NCI-H2107 treated with DMSO at 0.1 percent for 48 hours (cell line): Measurements from ENCODE around the gene ACP7.
A peak's percentile ranks its signal among the peaks of the same experiment; 100 is the strongest.
"Not testable (repeated sequence)": the region's sequence is repeated elsewhere in the genome, so short reads cannot be mapped to it uniquely, and the experiment has no call there.

Source experiments
- DNase-seq: peaks from one replicate; lab custom pipeline; 2025; ENCODE audit not compliant: unreplicated experiment; lab: John Stamatoyannopoulos, UW

ACP7 gene

GRCh38 chr19:39106194-39106593, 22.0 kb downstream of the ACP7 start:
- DNase-seq, result no peak

DNA sequence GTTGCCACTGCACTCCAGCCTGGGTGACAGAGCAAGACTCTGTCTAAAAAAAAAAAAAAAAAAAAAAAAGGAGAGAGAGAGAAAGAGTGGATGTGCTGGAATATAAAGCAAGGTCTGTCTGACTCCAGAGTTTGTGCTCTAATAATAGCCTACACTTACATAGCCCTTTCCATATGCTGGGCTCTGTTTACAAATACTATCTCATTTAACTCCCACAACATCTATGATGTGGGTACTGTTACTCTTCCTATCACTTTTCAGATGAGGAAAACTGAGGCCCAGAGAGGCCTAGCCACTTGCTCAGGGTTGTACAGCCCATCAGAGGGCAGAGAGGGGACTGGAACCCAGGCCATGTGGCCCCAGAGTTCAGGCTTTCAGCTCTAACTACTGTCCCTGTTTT, 25.5 kb downstream of the ACP7 start:
- no peak for DNase-seq

DNA sequence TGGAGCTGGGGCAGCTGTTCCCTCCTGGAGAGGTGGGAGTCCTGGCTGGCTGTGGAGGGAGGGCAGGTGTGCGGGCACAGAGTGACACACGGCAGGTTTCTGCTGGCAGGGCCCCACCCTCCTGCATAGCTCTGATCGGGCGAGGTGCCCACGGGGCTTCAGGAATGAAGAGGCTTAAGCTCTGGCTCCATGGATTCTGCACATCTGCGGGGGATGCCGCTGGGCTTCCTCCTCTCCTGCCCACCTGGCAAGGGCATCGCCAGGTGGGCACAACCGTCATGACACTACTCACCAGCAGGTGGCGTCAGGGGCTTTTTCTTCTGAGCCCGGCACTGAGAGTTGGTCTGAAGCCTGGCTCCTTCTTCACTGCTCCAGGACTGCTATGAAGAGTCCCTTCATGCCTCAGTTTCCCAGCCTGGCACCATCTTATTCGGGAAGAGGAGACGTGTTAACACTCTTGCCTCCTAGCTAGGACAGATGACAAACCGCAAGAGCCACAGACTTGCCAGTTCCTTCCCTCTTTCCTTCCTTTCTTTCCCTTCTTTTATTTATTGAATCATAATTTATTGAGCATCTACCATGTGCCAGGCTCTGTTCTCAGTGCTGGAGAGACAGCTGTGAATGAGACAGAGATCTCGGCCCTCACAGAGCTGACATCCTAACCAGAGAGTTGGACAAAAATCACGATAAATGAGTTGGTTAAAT, 26.2 kb downstream of the ACP7 start:
- peak; percentile 33 for DNase-seq

DNA sequence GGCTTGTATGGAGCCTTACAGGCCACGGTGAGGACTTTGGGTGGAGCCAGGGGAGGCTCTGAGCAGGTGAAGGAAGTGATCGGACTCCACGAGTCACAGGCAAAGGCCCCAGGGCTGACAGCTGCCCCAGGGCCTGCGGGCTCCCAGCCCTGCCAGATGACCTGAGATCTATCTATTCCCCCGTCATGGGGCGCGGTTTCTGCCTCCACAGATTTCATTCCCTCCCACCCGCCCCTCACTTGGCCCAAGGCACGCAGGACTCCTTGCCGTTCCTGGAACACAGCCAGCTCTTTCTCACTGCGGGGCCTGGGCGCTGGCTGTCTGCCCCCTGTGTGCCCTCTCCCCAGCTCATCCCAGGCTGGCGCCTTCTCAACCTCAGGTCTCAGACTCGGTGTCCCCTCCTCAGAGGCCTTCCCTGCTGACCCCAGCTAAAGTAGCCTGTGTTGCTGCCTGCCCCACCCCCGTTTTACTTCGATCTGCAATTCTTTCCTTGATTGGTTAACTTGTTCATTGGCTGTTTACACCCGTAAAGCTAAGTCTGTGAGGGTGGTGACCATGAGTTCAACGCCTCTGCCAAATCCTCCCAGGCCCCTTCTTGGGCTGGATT, 27.5 kb downstream of the ACP7 start:
- no peak for DNase-seq

DNA sequence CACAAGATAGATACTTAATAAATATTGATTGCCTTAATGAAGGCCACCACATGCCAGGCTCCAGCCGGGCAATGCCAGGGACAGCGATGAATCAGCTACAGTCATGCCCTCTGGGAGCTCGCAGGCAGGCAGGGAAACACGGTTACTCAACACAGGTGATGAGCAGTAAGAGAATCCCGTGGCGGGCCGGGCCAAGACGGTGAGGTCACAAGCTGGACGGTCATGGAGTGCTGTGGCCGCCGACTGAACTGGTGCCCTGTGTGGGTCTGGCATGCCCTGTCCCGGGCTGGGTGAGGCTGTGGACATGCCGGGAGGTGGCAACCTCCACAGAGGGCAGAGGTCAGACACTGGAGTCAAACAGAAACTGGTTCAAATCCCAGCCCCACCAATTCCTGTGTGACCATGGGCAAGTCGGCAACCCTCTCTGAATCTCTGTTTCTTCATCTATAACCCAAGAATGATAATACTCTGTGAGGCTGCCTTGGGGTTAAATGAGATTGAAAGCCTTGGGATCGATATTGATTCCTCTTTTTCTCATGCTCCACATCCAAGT, 28.2 kb downstream of the ACP7 start:
- no peak for DNase-seq

DNA sequence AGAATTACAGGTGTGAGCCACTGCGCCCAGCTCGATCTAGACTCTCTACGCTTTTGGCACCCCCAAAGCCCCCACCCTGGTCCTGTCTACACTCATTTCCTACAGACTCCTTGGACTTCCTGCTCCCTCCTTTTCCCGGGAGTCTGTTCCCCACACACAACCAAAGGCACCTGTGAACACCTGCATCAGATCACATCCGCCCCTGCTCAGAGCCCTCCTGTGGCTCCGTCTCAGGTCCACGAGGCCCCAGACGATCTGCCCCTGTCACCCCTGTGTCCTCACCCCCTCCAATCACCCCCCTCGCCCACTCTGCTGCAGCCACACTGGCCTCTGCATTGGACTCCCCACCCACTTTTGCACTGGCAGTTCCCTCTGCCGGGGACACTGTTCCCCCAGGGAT, 29.0 kb downstream of the ACP7 start:
- no peak for DNase-seq

GRCh38 chr19:39115105-39115847, 31.1 kb downstream of the ACP7 start:
- DNase-seq, result no peak

GRCh38 chr19:39117023-39117422, 32.9 kb downstream of the ACP7 start:
- not testable (repeated sequence) for DNase-seq

GRCh38 chr19:39119830-39120229, 35.7 kb downstream of the ACP7 start:
- no peak for DNase-seq

- DNase-seq, result no peak
These were observed 39.0 kb downstream of the ACP7 start for GRCh38 chr19:39122934-39123731.

DNA sequence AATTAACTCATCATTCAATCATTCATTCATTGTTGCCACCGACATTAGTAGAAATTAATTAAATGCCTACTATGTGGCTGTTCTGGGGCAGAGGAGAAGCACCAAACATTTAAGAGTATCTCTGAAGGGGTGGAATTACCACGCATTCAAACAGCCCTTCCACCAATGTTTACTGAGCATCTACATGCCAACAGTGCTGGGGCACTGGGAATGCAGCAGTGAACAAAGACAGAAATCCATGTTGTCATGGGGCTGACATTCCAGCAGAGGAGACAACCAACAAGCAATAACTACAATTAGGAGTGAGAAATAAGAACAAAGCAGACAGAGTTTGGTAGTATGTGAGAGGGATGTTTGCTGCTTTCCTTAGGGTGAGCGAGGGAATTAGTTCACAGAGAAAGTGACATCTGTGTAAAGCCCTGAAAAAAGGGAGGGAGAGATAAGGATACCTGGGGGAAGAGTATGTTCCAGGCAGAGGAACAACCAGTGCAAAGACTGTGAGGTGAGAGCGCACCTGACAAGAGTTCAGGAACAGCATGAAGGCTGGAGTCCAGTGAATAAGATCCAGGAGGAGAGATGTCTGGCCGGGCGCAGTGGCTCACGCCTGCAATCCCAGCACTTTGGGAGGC, 40.1 kb downstream of the ACP7 start:
- no peak for DNase-seq

DNA sequence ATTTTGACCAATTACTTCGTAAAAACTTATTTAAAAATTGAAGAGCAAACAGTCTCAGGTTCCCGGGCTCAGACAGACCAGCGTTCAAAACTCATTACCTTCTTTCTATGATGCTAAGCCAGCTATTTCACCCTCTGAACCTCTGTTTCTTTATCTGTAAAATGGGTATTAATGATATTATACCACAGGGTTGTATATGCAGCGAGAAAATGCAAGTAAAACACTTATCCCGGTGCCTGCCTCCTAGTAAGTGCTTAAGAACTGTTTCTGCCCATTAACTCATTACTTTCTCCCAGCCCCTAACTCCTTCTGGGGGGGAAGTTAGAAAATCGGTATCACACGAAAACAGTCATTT, 41.0 kb downstream of the ACP7 start:
- DNase-seq, result no peak

DNA sequence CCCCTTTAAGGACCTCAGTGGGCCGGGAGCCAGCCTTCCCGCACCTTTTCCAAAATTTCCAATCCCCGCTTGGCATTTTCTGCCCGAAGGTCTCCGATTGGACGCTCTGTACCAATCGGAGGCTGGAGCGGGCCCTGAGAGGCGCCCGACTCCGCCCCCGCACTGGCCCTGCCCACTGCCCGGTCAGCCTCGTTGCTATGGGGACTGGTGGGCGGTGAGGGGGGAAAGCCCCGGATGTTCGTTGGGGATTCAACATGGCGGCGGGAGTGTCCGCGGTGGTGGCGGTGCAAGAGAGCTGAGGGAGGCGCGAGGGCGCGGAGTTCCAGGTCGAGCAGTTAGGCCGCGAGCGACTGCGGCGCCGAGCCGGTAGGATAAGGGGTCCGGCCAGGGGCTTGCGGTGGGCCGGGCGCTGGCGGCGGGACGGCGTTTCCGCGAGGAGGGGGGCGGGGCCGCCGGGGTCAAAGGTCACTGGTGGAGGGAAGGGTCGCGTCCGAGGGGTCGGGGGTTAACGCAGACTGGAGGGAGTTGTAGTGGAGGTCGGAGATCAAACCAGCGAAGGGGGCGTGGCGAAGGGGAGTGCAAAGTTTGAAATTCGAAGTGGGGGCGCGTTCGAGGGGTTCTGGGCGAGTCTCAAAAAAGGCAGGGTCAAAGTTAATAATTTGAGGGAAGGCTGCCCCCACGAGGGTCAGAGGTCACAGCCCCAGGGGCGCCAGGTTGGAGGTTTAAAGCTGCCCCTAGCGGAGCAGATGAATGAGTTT, 41.6 kb downstream of the ACP7 start, which contains the start of gene PAK4:
PAK4 (plus strand) TSS at position 233 of the 758 bp plus-strand sequence. CDS start 43,768 bp downstream, outside the sequence.
- DNase-seq, result peak; percentile 93

DNA sequence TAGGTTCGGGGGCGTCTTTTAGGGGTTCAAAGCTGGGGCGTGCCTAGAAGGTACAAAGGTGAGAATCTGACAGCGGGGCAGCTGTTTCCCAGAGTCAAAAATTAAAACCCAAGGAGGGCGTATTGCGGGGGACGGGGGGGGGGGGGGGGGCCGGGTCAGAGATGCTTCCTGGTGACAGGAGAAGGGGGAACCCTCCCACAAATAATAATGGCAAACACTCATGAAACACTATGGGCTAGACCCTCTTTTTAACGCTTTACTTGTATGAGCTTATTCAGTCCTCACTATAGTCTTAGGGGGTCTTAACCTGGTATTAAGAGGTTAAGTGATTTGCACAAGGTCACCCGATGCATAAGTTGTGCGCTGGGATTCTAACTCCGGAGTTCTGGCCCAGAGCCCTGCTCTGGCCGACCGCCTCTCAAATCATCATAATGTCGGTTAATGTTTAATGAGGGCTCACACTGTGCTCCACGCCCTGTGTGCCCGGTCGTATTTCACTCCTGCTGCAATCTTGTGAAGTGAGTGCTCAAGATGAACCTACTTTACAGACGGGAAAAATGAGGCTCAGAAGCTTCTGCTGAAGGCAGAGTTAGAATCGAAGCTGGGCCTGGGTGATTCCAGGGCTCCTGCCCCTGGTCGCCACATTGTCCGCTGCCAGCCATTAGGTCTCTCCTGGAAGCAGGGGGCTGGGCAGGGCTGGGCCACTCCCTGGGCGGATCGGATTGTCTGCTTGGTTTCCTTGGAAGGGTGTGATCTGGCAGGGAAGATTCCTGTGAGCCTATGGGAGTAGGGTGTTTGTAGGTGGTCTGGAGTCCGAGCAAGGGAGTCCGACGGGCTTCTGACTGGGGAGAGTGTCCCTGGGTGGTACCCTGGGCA, 42.4 kb downstream of the ACP7 start:
- no peak for DNase-seq

GRCh38 chr19:39127812-39128515, 43.8 kb downstream of the ACP7 start:
- no peak for DNase-seq

- DNase-seq, result no peak
These were observed 44.4 kb downstream of the ACP7 start for GRCh38 chr19:39128516-39129079.

DNA sequence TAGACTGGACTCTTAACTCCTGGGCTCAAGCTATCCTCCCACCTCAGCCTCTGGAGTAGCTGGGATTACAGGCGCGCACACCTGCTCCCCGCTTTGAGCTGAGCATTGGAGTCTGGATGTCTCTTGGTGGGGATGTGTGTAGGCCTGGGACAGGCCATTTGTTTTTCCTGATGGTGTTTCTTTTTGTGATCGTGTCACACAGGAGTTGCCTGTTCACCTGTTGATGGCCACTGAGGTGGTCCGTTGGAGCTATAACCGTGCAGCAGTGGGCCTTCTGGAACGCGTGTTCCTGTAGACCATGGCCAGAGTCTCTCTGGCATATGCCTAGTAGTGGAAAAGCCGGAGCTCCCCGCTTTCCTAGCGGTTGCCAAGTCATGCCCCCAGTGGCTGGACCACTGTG, 44.9 kb downstream of the ACP7 start:
- DNase-seq, result no peak
